ENCODE measurements around the gene LDB2.

The LDB2 gene

GRCh38 chr4:16843831-16844508, 54.5 kb downstream of the LDB2 start:
- DNase-seq (ENCODE audit: low spot score), result peak; percentile 30

GRCh38 chr4:16838226-16838875, 60.1 kb downstream of the LDB2 start:
- no peak for DNase-seq (ENCODE audit: low spot score)

- no peak for DNase-seq (ENCODE audit: low spot score)
Measured at GRCh38 chr4:16837475-16837874, 61.0 kb downstream of the LDB2 start.

- no peak for DNase-seq (ENCODE audit: low spot score)
Measured at GRCh38 chr4:16836324-16836723, 62.1 kb downstream of the LDB2 start.

GRCh38 chr4:16835597-16836247, 62.7 kb downstream of the LDB2 start:
- no peak for DNase-seq (ENCODE audit: low spot score)

GRCh38 chr4:16834814-16835213, 63.6 kb downstream of the LDB2 start:
- no peak for DNase-seq (ENCODE audit: low spot score)

GRCh38 chr4:16833722-16834121, 64.7 kb downstream of the LDB2 start:
- no peak for DNase-seq (ENCODE audit: low spot score)

GRCh38 chr4:16830081-16830480, 68.4 kb downstream of the LDB2 start:
- DNase-seq (ENCODE audit: low spot score), result no peak

GRCh38 chr4:16827794-16828724, 70.4 kb downstream of the LDB2 start:
- DNase-seq (ENCODE audit: low spot score), result no peak

- DNase-seq (ENCODE audit: low spot score), result no peak
Measured at GRCh38 chr4:16827045-16827444, 71.4 kb downstream of the LDB2 start.

- no peak for DNase-seq (ENCODE audit: low spot score)
Measured at GRCh38 chr4:16826406-16826910, 72.0 kb downstream of the LDB2 start.

GRCh38 chr4:16824278-16824806, 74.1 kb downstream of the LDB2 start:
- no peak for DNase-seq (ENCODE audit: low spot score)

GRCh38 chr4:16820329-16820728, 78.1 kb downstream of the LDB2 start:
- DNase-seq (ENCODE audit: low spot score), result no peak

GRCh38 chr4:16819652-16820051, 78.8 kb downstream of the LDB2 start:
- no peak for DNase-seq (ENCODE audit: low spot score)

GRCh38 chr4:16818005-16818404, 80.4 kb downstream of the LDB2 start:
- no peak for DNase-seq (ENCODE audit: low spot score)

- DNase-seq (ENCODE audit: low spot score), result no peak
Measured at GRCh38 chr4:16817286-16817685, 81.2 kb downstream of the LDB2 start.

GRCh38 chr4:16814361-16814760, 84.1 kb downstream of the LDB2 start:
- no peak for DNase-seq (ENCODE audit: low spot score)

GRCh38 chr4:16812041-16812440, 86.4 kb downstream of the LDB2 start:
- no peak for DNase-seq (ENCODE audit: low spot score)

GRCh38 chr4:16809943-16810342, 88.5 kb downstream of the LDB2 start:
- DNase-seq (ENCODE audit: low spot score), result no peak

GRCh38 chr4:16809064-16809463, 89.4 kb downstream of the LDB2 start:
- no peak for DNase-seq (ENCODE audit: low spot score)

- no peak for DNase-seq (ENCODE audit: low spot score)
Measured at GRCh38 chr4:16807355-16807754, 91.1 kb downstream of the LDB2 start.

- DNase-seq (ENCODE audit: low spot score), result no peak
Measured at GRCh38 chr4:16804581-16804980, 93.9 kb downstream of the LDB2 start.

Measured in RKO (cell line).